Endometrial microvascular endothelial cells (primary cell): ENCODE measurements around the gene NID1. TPM values are rescaled to one million over a fixed set of nuclear protein-coding genes. Genes with fewer than 3 reads are reported as not detected.

Experiments
- in situ Hi-C: cut with HindIII; loops from 2 replicates; pipeline ENCODE4 v1.10.0; 2017; ENCODE audit warnings: low sequenced_read_pairs, low pct_unique_long_range_greater_than_20kb; ENCODE audit errors: inconsistent ontology term
- total RNA-seq: library from RNA; depleted of rRNA; stranded (reverse); fragments of >200 nt; gene quantifications from one replicate; pipeline ENCODE4 v1.2.3, GENCODE V29; 2015; ENCODE audit errors: inconsistent ontology term

NID1 gene
- total RNA-seq, 1 donor from 2014 or later, result 31.2 TPM

- in situ Hi-C loops, result no loop called here
These were observed 5.9 kb upstream of the NID1 start for GRCh38 chr1:236070753-236071152.

DNA sequence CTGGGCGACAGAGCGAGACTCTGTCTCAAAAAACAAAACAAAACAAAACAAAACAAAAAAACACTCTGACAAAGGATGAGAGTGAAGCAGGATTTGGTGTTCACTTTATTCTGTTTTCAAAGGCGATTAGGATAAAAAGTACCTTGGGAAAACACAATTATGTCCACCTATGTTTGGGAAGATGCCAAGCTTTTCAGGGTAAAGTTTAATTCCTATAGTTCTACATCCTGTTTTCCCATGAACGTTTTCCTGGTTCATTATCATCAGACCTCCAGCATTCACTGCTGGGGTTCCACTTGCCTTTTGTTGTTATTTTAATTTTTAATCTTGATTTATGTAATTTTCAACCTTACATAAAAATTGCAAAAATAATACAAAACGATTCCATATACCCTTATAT lies 4.9 kb upstream of the NID1 start:
- in situ Hi-C loops, result no loop called here

GRCh38 chr1:236067854-236068454 lies 3.1 kb upstream of the NID1 start:
- in situ Hi-C loops, result no loop called here

- in situ Hi-C loops, result no loop called here
These were observed 2.0 kb upstream of the NID1 start for GRCh38 chr1:236066828-236067386.

DNA sequence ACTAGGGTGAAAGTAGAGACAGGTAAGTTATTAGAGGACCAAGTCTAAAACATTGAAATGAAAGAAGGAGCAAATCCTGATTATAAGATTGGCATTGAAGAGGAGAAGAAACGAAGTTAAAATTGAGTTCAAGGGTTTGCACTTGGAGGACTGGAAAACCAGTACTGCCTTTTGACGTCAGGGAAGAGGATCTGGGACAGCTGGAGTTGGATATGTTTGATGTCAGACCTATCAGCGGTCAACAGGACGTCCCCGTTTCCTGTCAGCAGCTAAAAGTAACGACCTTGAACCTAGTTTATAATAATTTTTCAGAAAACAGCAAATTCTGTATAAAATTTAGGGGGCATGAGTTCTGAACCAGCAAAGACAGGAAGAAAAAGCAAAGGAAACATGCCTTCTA lies 1.2 kb upstream of the NID1 start:
- in situ Hi-C loops, result no loop called here

GRCh38 chr1:236065509-236066005 lies 667 bp upstream of the NID1 start:
- in situ Hi-C loops, result no loop called here

- in situ Hi-C loops, result no loop called here
These were observed 794 bp downstream of the NID1 start for GRCh38 chr1:236063919-236064673.

DNA sequence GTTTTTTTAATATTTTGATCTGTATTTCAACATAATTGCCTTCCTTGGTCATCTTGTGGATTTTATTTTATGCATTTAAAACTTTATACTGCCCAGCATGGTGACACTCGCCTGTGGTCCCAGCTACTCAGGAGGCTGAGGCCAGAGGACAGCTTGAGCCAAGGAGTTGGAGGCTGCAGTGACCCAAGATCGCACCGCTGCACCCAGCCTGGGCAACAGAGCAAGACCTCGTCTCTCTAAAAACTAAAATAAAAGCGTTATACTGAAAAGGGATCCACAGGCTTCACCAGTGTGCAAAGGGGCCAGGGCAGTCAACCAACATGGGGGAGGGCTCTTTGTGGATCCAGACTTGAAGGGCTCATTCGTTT lies 1.4 kb downstream of the NID1 start:
- in situ Hi-C loops, result no loop called here

DNA sequence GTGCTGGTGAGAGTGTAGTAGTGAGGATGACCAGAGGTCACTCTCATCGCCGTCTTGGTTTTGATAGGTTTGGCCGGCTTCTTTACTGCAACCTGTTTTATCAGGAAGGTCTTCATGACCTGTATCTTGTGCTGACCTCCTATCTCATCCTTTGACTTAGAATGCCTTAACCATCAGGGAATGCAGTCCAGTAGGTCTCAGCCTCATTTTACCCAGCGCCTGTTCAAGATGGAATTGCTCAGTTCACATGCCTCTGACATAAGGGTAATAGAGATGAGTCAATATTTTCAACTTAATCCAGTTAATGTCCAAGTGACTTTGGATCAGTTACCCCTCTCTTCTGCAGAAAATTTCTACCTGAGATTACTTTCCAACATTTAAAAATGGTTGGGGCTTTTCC lies 4.6 kb downstream of the NID1 start:
- in situ Hi-C loops, result no loop called here

DNA sequence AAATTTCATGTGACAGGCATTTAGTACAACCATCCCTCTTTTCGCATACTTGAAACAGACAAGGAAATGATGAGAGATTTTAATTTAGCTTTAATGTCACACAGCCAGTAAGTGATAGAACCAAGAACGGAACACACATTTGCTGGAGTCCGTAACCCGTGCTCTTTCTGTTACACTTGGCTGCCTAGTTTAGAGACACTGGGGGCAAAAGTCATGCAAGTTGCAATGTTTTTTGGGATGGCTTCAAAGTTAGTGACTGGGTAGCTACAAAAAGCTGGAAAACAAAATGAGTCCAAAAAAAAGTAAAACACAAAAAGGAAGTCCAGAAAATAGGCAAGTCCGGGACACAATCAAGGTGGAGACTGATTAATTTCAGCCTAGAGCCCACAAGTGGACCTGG lies 5.9 kb downstream of the NID1 start:
- in situ Hi-C loops, result no loop called here

- in situ Hi-C loops, result no loop called here
These were observed 6.6 kb downstream of the NID1 start for GRCh38 chr1:236058141-236058934.

DNA sequence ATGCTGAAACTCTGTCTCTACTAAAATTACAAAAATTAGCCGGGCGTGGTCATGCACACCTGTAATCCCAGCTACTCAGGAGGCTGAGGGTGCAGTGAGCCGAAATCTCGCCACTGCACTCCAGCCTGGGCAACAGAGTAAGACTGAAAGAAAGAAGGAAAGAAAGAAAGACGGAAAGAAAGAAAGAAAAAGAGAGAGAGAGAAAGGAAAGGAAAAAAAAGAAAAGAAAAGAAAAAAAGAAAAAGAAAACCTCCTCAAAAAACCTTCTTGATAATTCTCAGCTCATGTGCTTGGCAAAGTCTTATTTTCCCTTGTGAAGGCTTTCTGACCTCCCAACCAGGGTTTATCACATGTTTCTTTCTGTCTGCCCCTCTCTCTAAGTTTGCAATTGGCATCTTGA lies 7.3 kb downstream of the NID1 start:
- in situ Hi-C loops, result no loop called here

- in situ Hi-C loops, result no loop called here
These were observed 12.5 kb downstream of the NID1 start for GRCh38 chr1:236052232-236052993.

DNA sequence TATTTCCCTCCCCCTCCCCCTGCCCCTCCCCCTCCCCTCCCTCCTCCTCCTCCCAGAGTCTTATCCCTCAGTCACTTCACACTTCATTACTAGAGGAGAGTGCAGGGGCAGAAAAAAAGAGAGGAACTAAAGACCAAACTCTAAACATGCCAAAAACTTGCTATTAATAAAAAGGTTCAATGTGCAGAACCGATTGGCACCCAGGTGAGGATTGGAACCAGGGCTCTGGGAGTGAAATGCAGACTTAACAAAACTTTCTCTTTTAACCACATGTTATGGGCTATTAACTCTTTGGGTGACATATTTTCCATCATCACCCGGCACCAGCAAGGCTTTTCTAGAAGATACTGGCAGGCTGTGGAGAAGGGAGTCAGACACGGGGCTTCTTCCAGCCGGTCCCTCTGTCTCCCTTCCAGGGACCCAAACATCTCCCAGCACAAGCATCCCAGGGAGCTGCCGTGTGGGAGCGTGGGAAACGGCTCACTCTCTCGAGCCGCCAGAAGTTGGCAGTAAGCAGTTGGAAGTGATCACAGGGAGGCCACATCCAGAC lies 13.6 kb downstream of the NID1 start:
- in situ Hi-C loops, result no loop called here

DNA sequence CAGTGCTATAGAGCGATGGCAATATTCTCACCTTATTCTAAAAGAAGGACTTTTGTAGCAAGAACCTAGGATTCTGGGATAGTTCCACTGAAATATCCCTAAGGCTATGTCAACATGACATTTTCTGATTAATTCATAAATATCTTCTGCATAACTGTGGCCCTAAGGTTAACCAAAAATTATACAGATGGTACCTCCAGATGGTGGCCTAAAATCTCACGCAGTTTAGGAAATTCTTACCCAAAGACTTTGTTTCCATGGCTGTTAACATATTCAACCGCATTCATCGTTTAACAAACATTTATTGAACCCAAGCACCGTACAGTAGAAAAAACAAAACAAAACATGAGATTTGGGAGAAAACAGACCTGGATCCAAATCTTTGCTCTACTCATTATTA lies 19.1 kb downstream of the NID1 start:
- in situ Hi-C loops, result no loop called here

- in situ Hi-C loops, result no loop called here
These were observed 20.5 kb downstream of the NID1 start for GRCh38 chr1:236044341-236044740.

DNA sequence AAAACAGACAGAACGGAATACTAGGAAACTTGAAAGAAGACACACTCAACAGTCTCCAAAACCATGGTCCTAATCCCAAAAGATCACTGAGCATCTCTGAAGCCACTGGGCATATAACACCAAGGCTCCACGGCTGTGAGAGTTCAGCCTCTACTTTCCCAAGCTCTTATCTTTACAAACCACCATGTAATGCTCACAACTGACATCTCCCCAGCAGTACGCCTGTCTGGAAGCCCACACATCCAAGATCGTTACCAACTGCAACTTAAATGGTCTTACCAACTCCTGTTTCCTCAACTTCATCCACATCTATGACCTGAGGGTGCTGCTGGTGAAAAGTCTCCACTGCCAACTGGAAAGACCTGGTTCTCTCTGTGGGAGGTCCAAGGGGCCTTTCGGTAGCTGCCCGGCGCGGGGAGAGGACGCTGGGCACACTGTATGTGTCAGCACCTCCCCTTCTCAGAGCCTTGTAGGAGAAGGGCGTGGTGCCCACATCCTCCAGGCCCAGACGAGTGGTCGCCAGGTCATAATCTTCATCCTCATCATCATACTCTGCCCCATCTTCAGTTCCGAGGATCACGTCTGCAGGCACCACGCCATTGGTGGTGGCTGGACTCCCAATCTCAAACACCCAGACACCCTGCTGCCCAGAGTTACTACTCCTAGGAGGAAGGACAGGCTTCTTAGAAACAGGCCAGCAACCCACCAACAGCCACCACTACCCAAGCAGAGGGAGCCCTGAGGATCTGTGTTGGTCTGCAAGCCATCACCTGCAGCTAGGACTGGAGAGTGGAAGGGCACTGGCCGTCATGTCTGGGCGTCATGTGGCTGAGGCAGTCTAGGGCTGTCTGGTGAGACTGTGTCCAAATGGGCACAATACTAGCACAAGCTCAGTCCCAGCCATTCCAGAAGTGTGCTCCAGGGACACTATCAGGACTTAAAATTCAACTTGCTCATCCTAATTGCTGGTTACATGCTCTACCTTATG lies 23.0 kb downstream of the NID1 start:
- in situ Hi-C loops, result no loop called here
